Immature natural killer cell (primary cell): Measurements from ENCODE around the gene HOMER3. TPM values are rescaled to one million over a fixed set of nuclear protein-coding genes. Genes with fewer than 3 reads are reported as not detected.
"Not testable (repeated sequence)": the region's sequence is repeated elsewhere in the genome, so short reads cannot be mapped to it uniquely, and the experiment has no call there.

Source experiments
- DNase-seq, 3 donors: peaks; one replicate each; pipeline ENCODE4 v3.0.0; 2022; ENCODE audit warnings: mixed read lengths in 1 of 3
- H3K27ac Mint-ChIP-seq, 6 donors: one replicate each; pipeline ENCODE4 v1.8.0; 2020; ENCODE audit warnings: mixed read lengths in 6 of 6, mild to moderate bottlenecking in 5 of 6, inconsistent platforms in 4 of 6, moderate library complexity in 3 of 6
- H3K27me3 Mint-ChIP-seq, 3 donors: one replicate each; pipeline ENCODE4 v1.8.0; 2020 to 2021; ENCODE audit warnings: low read depth in 3 of 3, mild to moderate bottlenecking in 3 of 3, mixed read lengths in 3 of 3, moderate library complexity in 3 of 3, inconsistent platforms in 1 of 3
- H3K36me3 Mint-ChIP-seq, 3 donors: one replicate each; pipeline ENCODE4 v1.8.0; 2020; ENCODE audit warnings: mixed read lengths in 3 of 3, inconsistent platforms in 2 of 3, mild to moderate bottlenecking in 2 of 3
- H3K4me1 Mint-ChIP-seq, 2 donors: one replicate each; pipeline ENCODE4 v1.8.0; 2020; ENCODE audit warnings: inconsistent platforms in 2 of 2, mild to moderate bottlenecking in 2 of 2, mixed read lengths in 2 of 2, moderate library complexity in 1 of 2
- H3K4me3 Mint-ChIP-seq, 5 donors: one replicate each; pipeline ENCODE4 v1.8.0; 2020; ENCODE audit warnings: mild to moderate bottlenecking in 5 of 5, mixed read lengths in 5 of 5, inconsistent platforms in 3 of 5, moderate library complexity in 3 of 5
- H3K9me3 Mint-ChIP-seq, 6 donors: one replicate each; pipeline ENCODE4 v1.8.0; 2020; ENCODE audit warnings: mild to moderate bottlenecking in 6 of 6, mixed read lengths in 6 of 6, inconsistent platforms in 4 of 6, moderate library complexity in 3 of 6
- polyA plus RNA-seq, 3 donors: library from polyadenylated mRNA; unstranded; fragments of 300-500 nt; fragmentation: Illumina TruSeq; gene quantifications; one replicate each; pipeline ENCODE4 v1.2.3, GENCODE V29; 2021

HOMER3 gene
- polyA plus RNA-seq, 3 donors from 2014 or later: 0.47 TPM; not detected in 2

DNA sequence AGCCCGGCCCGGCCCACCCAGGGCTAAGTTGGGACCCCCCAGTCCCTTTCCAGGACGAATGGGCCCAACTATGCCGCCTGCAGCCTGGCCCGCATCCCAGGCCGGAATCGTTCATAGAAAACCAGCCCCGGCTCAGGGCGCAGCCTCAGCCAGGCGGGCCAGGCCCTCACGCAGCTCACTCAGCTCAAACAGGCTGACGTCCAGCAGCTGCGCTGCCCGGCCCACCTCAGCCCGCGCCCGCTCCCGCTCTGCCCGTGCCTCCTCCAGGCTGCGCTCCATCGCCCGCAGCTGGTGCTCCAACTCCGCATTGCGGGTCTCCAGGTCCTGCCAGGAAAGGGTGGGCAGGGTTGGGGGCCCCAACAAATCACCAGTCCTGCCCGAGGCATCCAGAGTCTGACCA is 11.7 kb downstream of the HOMER3 start:
- Mint-ChIP-seq H3K4me1 (peaks cover 5 to 8% of the 10 kb centered on the region in 2 donors), H3K4me3 (no peak overlapping the region), H3K27me3 (peaks cover 1 to 11% (median 3%) of the 10 kb centered on the region in 3 donors), H3K9me3 (no peaks in the 10 kb centered on the region), H3K27ac (no peak overlapping the region), H3K36me3 (peaks cover 3 to 13% (median 3%) of the 10 kb centered on the region in 3 donors)
- no peak for DNase-seq

DNA sequence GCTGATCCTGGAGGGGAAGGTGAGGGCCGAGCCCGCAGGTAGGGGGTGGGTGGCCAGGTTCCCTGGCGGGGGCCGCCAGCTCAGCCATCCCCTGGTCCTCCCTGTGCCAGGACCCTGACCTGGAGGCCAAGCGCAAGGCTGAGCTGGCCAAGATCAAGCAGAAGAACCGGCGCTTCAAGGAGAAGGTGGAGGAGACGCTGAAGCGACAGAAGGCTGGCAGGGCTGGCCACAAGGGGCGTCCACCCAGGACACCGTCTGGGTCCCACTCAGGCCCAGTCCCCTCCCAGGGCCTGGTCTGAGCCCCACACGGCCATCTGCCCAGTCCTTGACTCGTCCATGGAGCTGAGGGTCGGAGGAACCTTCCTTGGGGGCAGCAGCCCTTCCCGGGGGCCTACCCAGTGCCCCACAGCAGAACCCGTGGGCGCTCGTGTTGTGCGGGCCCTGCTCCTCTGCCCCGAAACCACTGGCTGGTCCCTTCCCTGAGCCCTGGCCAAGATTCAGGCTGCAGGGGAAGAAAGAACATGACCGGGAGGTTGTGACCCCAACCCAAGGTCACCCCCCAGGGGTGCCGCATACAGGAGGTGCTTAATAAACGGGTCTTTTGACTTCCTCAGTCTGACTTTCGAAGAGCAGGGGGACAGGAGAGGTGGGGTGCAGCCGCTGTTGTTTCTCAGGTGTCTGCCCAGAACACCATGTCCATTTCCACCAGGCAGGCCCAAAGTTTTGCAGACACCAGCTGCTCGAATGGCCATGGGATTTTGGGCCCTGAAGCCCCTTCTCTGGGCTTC is 12.8 kb downstream of the HOMER3 start:
- no peaks in the 10 kb centered on the region for H3K9me3 Mint-ChIP-seq
- peaks cover 5 to 6% of the 10 kb centered on the region in 2 donors for H3K4me1 Mint-ChIP-seq
- peaks cover 1 to 5% (median 1%) of the 10 kb centered on the region in 3 donors for H3K27me3 Mint-ChIP-seq
- H3K27ac Mint-ChIP-seq: no peak overlapping the region
- H3K4me3 Mint-ChIP-seq: no peak overlapping the region
- no peak for DNase-seq
- peaks cover 4 to 15% (median 6%) of the 10 kb centered on the region in 3 donors for H3K36me3 Mint-ChIP-seq

DNA sequence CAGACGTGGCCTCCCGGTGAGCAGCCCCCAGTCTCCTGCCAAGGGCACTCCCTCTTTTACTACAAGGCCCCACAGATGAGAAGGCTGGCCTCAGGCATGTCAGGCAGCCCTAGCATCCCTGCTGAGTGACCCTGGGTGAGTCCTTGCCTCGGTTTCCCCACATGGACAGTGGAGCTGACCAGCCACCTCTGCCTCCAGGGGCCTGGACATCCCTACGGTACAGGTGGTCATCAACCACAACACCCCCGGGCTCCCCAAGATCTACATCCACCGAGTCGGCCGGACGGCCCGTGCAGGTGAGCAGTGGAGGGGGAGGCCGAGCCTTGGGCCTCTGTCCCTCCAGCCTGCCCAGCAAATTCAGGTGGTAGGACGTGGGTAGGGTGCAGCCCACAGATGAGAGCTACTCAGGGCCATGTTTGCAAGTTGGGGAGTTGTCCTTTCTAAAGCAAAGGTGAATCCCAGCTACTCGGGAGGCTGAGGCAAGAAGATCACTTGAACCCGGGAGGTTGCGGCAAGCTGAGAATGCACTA is 16.3 kb downstream of the HOMER3 start:
- H3K27me3 Mint-ChIP-seq: peaks cover 0 to 2% (median 0%) of the 10 kb centered on the region in 3 donors

GRCh38 chr19:18922228-18922985 is 18.6 kb downstream of the HOMER3 start:
- no peak for DNase-seq
- H3K9me3 Mint-ChIP-seq: no peaks in the 10 kb centered on the region
- no peak overlapping the region for H3K27ac Mint-ChIP-seq
- peaks cover 4 to 18% (median 6%) of the 10 kb centered on the region in 3 donors for H3K36me3 Mint-ChIP-seq
- H3K4me3 Mint-ChIP-seq: no peak overlapping the region
- peaks cover 30 to 36% of the 10 kb centered on the region in 2 donors for H3K4me1 Mint-ChIP-seq
- peaks cover 0 to 9% (median 4%) of the 10 kb centered on the region in 3 donors for H3K27me3 Mint-ChIP-seq

More for the DNA sequence above, 16.3 kb downstream of the HOMER3 start:
- Mint-ChIP-seq H3K9me3 (no peaks in the 10 kb centered on the region), H3K4me1 (peaks cover 12 to 13% of the 10 kb centered on the region in 2 donors), H3K27ac (peak overlapping the region in 1 of 6 donors; percentile 58), H3K36me3 (peaks cover 4 to 18% (median 6%) of the 10 kb centered on the region in 3 donors), H3K4me3 (peak overlapping the region in 1 of 5 donors; percentile 21)
- DNase-seq: no peak

GRCh38 chr19:18921593-18921992 is 19.4 kb downstream of the HOMER3 start:
- DNase-seq: no peak
- no peak overlapping the region for H3K27ac Mint-ChIP-seq
- no peaks in the 10 kb centered on the region for H3K9me3 Mint-ChIP-seq
- peaks cover 0 to 10% (median 4%) of the 10 kb centered on the region in 3 donors for H3K27me3 Mint-ChIP-seq
- peak overlapping the region in 3 of 5 donors; percentile 10 to 73 (median 72) for H3K4me3 Mint-ChIP-seq
- H3K4me1 Mint-ChIP-seq: peaks cover 36 to 43% of the 10 kb centered on the region in 2 donors
- peaks cover 4 to 14% (median 6%) of the 10 kb centered on the region in 3 donors for H3K36me3 Mint-ChIP-seq

GRCh38 chr19:18920400-18920799 is 20.6 kb downstream of the HOMER3 start:
- Mint-ChIP-seq H3K4me3 (peak overlapping the region; percentile 80 to 99 (median 94)), H3K36me3 (peaks cover 4 to 8% (median 6%) of the 10 kb centered on the region in 3 donors), H3K27ac (peak overlapping the region in 4 of 6 donors; percentile 63 to 99 (median 96)), H3K4me1 (peaks cover 44 to 48% of the 10 kb centered on the region in 2 donors), H3K27me3 (peaks cover 0 to 10% (median 4%) of the 10 kb centered on the region in 3 donors), H3K9me3 (no peaks in the 10 kb centered on the region)
- DNase-seq: no peak

- H3K36me3 Mint-ChIP-seq: peaks cover 4 to 8% (median 6%) of the 10 kb centered on the region in 3 donors
- peaks cover 0 to 10% (median 4%) of the 10 kb centered on the region in 3 donors for H3K27me3 Mint-ChIP-seq
- peaks cover 46 to 48% of the 10 kb centered on the region in 2 donors for H3K4me1 Mint-ChIP-seq
- peak overlapping the region; percentile 80 to 99 (median 94) for H3K4me3 Mint-ChIP-seq
- H3K9me3 Mint-ChIP-seq: no peaks in the 10 kb centered on the region
- DNase-seq: no peak
- H3K27ac Mint-ChIP-seq: peak overlapping the region; percentile 63 to 99 (median 96)
These were observed 21.2 kb downstream of the HOMER3 start for GRCh38 chr19:18919900-18920214.

GRCh38 chr19:18919086-18919899 is 21.7 kb downstream of the HOMER3 start, which contains the start of the genes COPE and DDX49:
Gene COPE, minus strand, starts transcription at chr19:18919387. Its CDS starts 39 bp downstream, at chr19:18919348.
Gene DDX49, plus strand, starts transcription at chr19:18919715. Its CDS starts 27 bp downstream, at chr19:18919742.
- Mint-ChIP-seq H3K9me3 (no peaks in the 10 kb centered on the region), H3K36me3 (peaks cover under 1 to 4% (median 2%) of the 10 kb centered on the region in 3 donors), H3K27me3 (peaks cover 0 to 12% (median 4%) of the 10 kb centered on the region in 3 donors), H3K4me1 (peaks cover 46 to 48% of the 10 kb centered on the region in 2 donors), H3K27ac (peak within 1 kb of the TSS; percentile 63 to 99 (median 96)), H3K4me3 (peak within 1 kb of the TSS; percentile 80 to 99 (median 94))
- DNase-seq: peak; percentile 98

DNA sequence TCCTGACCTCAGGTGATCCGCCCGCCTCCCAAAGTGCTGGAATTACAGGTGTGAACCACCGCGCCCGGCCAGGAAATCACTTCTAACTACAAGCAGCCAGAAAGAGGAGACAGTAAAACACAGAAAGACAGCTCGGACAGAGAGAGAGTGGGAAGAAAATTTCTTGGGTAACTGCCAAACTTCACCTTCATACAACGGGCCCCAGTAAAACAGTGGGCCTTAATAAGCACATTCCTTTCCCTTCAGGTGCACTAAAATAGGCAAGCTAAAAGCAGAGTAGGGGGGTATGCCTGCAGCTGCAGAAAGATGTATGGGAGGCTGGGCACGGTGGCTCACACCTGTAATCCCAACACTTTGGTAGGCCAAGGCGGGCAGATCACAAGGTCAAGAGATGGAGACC is 23.4 kb downstream of the HOMER3 start:
- H3K4me1 Mint-ChIP-seq: peaks cover 49 to 61% of the 10 kb centered on the region in 2 donors
- not testable (repeated sequence) for H3K9me3 Mint-ChIP-seq
- H3K4me3 Mint-ChIP-seq: peak overlapping the region; percentile 57 to 97 (median 80)

GRCh38 chr19:18915639-18916038 is 25.4 kb downstream of the HOMER3 start:
- Mint-ChIP-seq H3K36me3 (peaks cover 0 to 3% (median 3%) of the 10 kb centered on the region in 3 donors), H3K4me3 (peak overlapping the region in 1 of 5 donors; percentile 25), H3K27me3 (peaks cover 0 to 15% (median 6%) of the 10 kb centered on the region in 3 donors), H3K9me3 (no peaks in the 10 kb centered on the region), H3K4me1 (peaks cover 45 to 56% of the 10 kb centered on the region in 2 donors), H3K27ac (peak overlapping the region in 3 of 6 donors; percentile 40 to 64 (median 49))
- peak in 2 of 3 donors; percentile 20 to 35 for DNase-seq

More for the DNA sequence above, 23.4 kb downstream of the HOMER3 start:
- Mint-ChIP-seq H3K27me3 (peaks cover 0 to 12% (median 6%) of the 10 kb centered on the region in 3 donors), H3K27ac (peak overlapping the region in 5 of 6 donors; percentile 39 to 86 (median 66))
- DNase-seq, H3K36me3 Mint-ChIP-seq: not testable (repeated sequence)

GRCh38 chr19:18913466-18913865 is 27.6 kb downstream of the HOMER3 start:
- H3K27ac Mint-ChIP-seq: no peak overlapping the region

DNA sequence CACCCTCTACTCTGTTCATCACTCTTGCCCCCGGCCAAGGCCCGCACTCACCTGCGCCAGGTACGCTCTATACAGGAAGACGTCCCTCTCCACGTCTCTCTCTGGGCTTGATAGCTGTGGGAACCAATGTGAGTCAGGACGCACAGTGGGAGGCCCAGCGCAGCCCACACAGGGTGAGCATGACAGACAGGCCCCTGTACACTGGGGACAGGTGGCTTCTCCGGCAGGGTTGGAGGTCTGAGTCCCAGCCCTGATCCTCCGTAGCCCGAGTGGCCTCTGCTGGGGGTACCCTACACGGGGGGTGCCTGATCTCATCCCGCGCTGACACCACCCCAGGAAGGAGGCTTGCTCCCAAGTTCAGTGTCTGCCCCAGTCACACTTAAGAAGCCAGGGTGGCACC is 28.1 kb downstream of the HOMER3 start:
- Mint-ChIP-seq H3K4me1 (peaks cover 22 to 31% of the 10 kb centered on the region in 2 donors), H3K27me3 (peaks cover 2 to 7% (median 3%) of the 10 kb centered on the region in 3 donors)

More at GRCh38 chr19:18913466-18913865, 27.6 kb downstream of the HOMER3 start:
- Mint-ChIP-seq H3K27me3 (peaks cover 2 to 7% (median 3%) of the 10 kb centered on the region in 3 donors), H3K9me3 (no peaks in the 10 kb centered on the region), H3K4me3 (no peak overlapping the region), H3K36me3 (peaks cover 0 to 7% (median 6%) of the 10 kb centered on the region in 3 donors), H3K4me1 (peaks cover 26 to 36% of the 10 kb centered on the region in 2 donors)
- DNase-seq: no peak

More for the DNA sequence above, 28.1 kb downstream of the HOMER3 start:
- no peak overlapping the region for H3K4me3 Mint-ChIP-seq
- DNase-seq: no peak
- H3K27ac Mint-ChIP-seq: no peak overlapping the region
- H3K36me3 Mint-ChIP-seq: peaks cover 0 to 7% (median 6%) of the 10 kb centered on the region in 3 donors
- no peaks in the 10 kb centered on the region for H3K9me3 Mint-ChIP-seq
